Measurements from ENCODE around the gene SCT. TPM values are rescaled to one million over a fixed set of nuclear protein-coding genes. Genes with fewer than 3 reads are reported as not detected.
"Not testable (repeated sequence)": the region's sequence is repeated elsewhere in the genome, so short reads cannot be mapped to it uniquely, and the experiment has no call there.

SCT gene
- total and polyA plus RNA-seq, 2 experiments from 2014 or later = 2.6 TPM; not detected in 1

GRCh38 chr11:654444-654843, 27.5 kb upstream of the SCT start:
- not testable (repeated sequence) for H3K4me1 Mint-ChIP-seq; H3K27me3 ChIP-seq (ENCODE audit: insufficient read depth); H3K79me2 ChIP-seq (replicated peaks; ENCODE audit: insufficient read depth); H3K9me2 ChIP-seq (ENCODE audit: insufficient read depth); H3F3A ChIP-seq (replicated peaks; ENCODE audit: low read depth); H3K4me1 ChIP-seq (ENCODE audit: insufficient read depth); ATAC-seq; H2AFZ ChIP-seq; H3K9me3 Mint-ChIP-seq; H3K4me2 ChIP-seq; H3K27ac ChIP-seq (ENCODE audit: low read depth); H3K4me3 ChIP-seq; H4K20me1 ChIP-seq (replicated peaks; ENCODE audit: insufficient read depth); DNase-seq (ENCODE audit: low spot score); H3K4me3 Mint-ChIP-seq; H3K27ac Mint-ChIP-seq
- Mint-ChIP-seq H3K36me3 (ENCODE audit: low read depth) (peaks cover 32% of the 10 kb centered on the region), H3K27me3 (ENCODE audit: insufficient read depth, low read depth, poor library complexity) (peaks cover 12% of the 10 kb centered on the region)
- peaks cover 13% of the 10 kb centered on the region for H3K36me3 ChIP-seq (ENCODE audit: insufficient read depth)

- Histone ChIP-seq H3K79me2 (replicated peaks; ENCODE audit: insufficient read depth) (no peaks in the 10 kb centered on the region), H3K27me3 (ENCODE audit: insufficient read depth) (no peaks in the 10 kb centered on the region), H2AFZ (no peak overlapping the region), H3F3A (replicated peaks; ENCODE audit: low read depth) (0 out of 2 replicates have a peak, but pooled peaks cover 6% of the 10 kb centered on the region), H3K4me2 (no peak overlapping the region), H3K4me3 (no peak overlapping the region), H3K27ac (ENCODE audit: low read depth) (no peak overlapping the region), H3K4me1 (ENCODE audit: insufficient read depth) (no peaks in the 10 kb centered on the region), H3K9me2 (ENCODE audit: insufficient read depth) (no peaks in the 10 kb centered on the region), H4K20me1 (replicated peaks; ENCODE audit: insufficient read depth) (peaks cover 2% of the 10 kb centered on the region; the same call in 1 of the 2 replicates), H3K36me3 (ENCODE audit: insufficient read depth) (peaks cover 10% of the 10 kb centered on the region)
- ATAC-seq = no peak
- Mint-ChIP-seq H3K36me3 (ENCODE audit: low read depth) (peaks cover 37% of the 10 kb centered on the region), H3K27me3 (ENCODE audit: insufficient read depth, low read depth, poor library complexity) (peaks cover 12% of the 10 kb centered on the region), H3K4me3 (no peak overlapping the region), H3K27ac (no peak overlapping the region), H3K4me1 (no peaks in the 10 kb centered on the region), H3K9me3 (no peaks in the 10 kb centered on the region)
- TF ChIP-seq STAT1 (IDR thresholded peaks at IDR 0.05; ENCODE audit: unreplicated experiment) (no peak), NANOG (IDR thresholded peaks at IDR 0.05; ENCODE audit: borderline replicate concordance) (no peak), CREB1 (CRISPR knock-in tag; IDR thresholded peaks at IDR 0.05; ENCODE audit: low read depth) (no peak), JUNB (IDR thresholded peaks at IDR 0.05; ENCODE audit: unreplicated experiment) (no peak), ZNF462 (CRISPR knock-in tag; IDR thresholded peaks at IDR 0.05) (no peak), ZNF331 (CRISPR knock-in tag; IDR thresholded peaks at IDR 0.05; ENCODE audit: low read depth) (no peak), REST (IDR thresholded peaks at IDR 0.05; ENCODE audit: unreplicated experiment) (no peak), CTCF (conservative IDR thresholded peaks at IDR 0.05; ENCODE audit: low read depth in 2 of 2) (no peak), ETS1 (IDR thresholded peaks at IDR 0.05) (no peak), ZNF114 (CRISPR knock-in tag; IDR thresholded peaks at IDR 0.05) (no peak)
- no peak for DNase-seq (ENCODE audit: low spot score)
Measured at GRCh38 chr11:653837-654236, 26.9 kb upstream of the SCT start.

Measured in GM23338 (cell line).